DMS53 (cell line): ENCODE measurements around the gene RAI14.
"Not testable (repeated sequence)": the region's sequence is repeated elsewhere in the genome, so short reads cannot be mapped to it uniquely, and the experiment has no call there.

Experiments
- DNase-seq: peaks from one replicate; lab custom pipeline; 2025; lab: John Stamatoyannopoulos, UW

RAI14 gene

DNA sequence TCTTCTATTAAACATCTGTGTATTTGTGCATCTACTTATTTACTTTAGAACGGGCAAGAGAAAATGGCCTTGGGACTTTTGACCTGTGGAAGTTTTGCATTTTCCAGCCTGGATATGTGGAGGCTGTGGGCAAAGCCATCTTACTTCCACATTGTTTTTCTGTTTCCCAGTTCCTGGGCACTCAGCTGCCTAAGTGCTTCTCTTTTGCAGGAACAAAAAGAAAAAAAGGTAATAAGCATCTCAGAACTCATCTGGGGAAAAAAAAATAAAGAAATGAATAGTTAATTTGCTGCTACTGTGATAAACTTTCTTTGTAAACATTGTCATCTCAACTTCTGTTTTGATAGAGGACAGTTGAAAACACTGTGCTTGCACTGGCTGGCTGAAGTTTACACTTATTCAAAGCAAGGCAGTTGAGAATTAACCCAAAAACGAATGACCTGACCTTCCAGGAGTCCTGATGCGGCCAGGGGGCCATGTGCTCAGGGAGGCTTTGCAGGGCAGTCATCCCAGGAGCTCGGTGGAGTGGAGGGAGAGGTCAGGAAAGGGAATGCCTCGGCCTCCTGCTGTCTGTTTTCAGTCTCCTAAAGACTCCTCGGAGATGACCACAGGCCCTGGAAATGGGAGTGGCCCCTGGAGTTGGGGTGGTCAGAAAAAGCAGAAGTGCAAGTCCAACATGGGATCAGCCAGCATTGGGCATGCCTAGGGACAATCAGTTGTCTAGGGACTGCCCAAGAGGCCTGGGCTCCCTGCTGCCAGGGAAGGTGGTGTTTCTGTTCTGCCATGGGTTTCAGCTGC lies 75.5 kb downstream of the RAI14 start:
- DNase-seq: no peak

DNA sequence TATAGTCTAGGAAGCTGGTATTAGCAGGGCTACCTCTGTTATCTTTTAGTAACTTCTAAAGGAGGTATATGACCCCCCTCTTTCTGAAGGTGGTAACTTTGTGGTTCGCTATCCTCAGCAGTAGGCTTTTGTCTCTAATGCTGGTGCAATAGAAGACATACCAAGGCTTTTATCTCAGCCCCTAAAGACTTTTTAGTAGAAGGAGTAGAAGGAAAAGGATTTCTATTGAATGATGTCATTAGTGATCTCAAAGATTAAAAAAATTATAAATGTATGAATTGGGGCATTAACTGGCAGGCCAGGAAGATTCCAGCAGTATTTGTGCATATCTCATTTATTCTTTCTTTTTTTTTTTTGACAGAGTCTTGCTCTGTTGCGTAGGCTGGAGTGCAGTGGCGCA lies 78.2 kb downstream of the RAI14 start:
- DNase-seq: no peak

DNA sequence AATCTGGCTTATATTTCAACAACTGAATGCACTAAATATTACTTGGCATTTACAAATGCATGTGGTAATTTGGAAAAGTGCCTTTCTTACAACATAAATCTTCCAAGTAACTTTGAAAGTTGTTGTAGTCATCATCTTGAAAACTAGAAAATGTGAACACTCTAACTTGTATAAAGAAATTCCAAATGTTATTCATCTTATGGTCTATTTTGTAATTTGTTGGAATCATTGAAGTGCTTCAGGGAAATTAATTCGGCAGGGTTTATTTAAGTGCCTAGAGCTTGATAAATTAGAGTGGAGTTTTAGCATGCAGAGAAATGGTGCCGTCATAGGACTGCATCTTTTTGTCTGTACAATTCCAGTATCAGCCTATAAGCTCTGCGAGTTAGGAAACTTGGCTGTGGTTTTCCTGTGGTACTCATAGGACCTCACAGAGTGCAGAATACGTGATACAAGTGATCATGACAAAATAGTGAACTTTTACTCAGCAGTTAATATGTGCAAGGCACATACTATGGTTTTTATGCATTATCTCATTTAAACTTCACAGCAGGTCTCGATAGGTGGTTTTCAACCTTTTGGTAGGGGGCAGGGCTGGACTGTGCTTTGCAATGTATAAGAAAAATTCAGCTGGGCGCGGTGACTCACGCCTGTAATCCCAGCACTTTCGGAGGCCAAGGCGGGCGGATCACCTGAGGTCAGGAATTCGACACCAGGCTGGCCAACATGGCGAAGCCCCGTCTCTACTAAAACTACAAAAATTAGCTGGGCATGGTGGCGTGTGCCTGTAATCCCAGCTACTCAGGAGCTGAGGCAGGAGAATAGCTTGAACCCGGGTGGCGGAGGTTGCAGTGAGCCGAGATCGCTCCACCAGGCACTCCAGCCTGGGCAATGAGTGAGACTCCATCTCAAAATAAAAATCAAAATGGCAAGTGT lies 79.6 kb downstream of the RAI14 start:
- no peak for DNase-seq

DNA sequence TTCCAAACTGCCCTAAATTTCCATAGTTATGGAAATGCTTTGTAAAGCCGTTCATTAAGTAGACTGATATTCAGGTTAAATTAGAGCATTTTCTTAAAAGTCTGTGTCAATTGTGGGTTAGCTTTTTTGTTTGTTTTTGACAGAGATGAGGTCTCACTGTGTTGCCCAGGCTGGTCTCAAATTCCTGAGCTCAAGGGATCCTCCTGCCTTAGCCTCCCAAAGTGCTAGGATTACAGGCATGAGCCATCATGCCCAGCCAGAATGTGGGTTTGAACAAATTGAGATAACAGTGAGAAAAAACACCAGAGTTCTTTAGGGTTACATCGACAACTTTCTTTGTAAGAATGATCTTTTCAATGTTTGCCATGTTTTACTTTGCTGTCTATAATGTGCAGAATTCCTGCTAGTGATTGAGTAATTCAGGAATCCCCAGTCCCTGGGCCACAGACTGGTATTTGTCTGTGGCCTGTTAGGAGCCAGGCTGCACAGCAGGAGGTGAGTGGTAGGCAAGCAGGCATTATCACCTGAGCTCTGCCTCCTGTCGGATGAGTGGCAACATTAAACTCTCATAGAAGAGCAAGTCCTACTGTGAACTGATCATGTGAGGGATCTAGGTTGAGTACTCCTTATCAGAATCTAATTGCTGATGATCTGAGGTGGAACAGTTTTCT lies 80.5 kb downstream of the RAI14 start:
- no peak for DNase-seq

DNA sequence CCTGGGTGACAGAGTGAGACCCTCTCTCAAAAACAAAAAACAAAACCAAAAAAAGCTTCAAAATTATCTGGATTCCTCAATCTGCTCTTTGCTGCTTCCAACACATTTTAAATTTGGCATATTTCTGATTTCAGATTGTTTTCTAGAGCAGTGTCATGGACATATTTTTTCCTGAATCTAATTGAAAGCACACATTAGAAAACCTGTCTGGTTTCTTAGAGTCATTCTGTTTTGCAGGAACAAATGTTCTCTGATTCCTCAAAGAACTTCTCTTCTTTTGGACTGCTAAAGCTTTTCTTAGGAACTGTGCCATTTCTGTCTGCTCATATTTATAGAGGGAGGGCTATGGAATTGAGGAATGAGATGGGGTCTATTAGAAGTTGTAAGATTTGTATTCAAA lies 81.6 kb downstream of the RAI14 start:
- no peak for DNase-seq

DNA sequence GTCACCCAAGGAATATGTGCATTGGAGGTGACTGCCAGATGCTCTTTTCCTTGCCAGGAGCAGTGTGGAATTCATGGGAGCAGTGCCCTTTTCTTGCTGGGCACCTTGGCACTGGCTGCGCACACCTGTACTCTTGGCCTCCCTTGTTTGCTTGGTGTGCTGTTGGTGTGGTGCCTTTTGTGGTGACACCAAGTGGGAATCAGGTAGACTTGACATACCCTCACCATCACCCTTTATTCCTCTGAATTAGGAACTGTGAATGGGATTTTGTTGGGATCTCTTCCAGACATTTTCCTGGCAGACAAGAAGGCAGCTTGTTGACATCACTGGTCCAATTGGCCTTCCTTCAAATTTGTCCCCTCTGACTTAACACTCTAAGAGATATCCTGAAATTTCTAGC lies 82.3 kb downstream of the RAI14 start:
- no peak for DNase-seq

DNA sequence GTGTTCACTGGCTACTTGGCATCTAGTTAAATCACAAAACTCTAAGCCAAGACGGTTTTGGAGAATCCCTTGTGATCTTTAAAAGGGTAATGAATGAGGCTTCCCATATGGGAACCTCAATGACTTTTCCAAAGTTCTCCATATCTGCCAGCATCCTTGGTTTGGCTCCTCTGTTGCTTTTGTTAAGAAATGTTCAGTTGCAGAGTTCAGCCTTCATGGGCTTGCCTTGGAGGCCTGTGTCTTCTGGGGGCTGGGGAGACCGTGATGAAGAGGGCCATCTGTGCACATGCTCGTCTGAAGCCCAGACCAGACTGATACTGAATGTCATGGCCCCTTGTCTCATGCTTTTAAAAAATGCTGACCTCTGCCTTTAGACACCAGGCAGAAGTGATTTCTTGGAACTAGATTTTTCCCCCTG lies 84.3 kb downstream of the RAI14 start:
- no peak for DNase-seq

DNA sequence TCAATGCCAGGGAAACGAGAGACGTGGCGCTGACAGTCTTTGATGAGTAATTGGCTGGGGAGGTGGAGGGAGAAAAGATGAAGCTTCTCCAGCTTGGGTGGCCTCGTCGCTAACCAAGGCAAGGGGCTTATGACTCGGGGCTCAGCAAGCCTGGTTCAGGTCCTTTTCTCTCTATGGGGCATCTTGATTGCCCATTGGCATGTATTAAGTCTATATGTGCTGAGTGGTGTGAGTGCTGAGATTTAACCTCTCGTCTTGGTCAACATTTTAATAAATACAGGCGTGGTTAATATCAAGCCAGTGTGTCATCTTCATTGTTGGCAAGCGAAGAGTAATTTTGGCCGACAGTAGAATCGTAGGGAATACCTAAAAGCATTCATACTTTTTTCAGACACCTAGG lies 85.9 kb downstream of the RAI14 start:
- DNase-seq: no peak

DNA sequence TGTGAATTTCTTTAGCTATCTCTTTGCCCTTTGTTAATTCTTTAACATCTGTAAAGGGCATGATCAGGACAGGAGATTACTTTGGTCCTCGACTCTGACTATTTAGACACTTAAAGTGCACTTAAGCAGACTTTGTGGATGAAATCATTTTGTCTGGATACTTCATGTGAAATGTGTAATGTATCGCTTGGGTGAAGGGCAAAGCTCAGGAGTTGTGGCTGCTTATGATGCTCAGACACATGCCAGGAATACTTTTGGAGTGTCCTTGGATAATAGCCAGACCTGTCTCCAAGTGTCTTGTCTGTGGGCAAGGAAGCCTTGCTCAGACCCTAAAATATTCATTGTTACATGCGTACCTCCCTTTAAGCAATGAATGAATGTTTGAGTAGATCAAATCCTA lies 87.8 kb downstream of the RAI14 start:
- no peak for DNase-seq

DNA sequence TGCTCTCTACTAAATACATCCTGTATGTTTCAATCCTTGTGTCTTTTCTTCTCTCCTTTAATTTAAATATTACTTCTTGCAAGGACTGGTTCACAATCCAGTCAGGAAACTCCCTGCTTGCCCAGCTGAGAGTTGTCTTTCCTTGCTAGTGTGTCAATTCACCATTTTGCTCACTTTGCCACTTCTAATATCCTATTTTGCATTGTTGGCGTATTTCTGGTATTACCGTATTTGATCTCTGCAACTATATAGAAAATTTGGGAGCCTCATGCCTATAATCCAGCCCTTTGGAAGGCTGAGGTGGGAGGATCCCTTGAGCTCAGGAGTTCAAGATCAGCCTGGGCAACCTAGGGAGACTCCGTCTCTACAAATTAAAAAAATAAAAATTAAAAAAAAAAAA lies 92.3 kb downstream of the RAI14 start:
- DNase-seq: no peak

DNA sequence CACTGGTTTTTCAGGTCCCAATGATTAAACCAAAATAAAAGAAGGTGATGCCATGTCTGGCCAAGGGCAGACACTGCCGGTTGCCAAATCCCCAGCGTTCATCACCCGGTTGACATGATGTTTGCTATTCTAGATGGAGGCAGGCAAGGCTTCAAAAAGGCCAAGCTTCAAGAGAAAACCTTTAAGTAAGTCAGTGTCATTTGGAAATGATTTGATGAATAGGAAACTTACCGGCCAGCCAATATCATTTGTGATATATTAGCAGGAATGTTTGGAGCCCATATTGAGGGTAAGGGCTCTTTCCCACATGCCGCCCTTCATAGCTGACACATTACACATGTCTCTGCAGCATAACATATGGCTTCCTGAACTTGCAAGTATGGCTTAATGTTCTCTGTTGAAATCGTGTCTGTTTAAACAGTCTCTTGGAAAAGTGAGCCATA lies 93.3 kb downstream of the RAI14 start:
- DNase-seq: no peak

DNA sequence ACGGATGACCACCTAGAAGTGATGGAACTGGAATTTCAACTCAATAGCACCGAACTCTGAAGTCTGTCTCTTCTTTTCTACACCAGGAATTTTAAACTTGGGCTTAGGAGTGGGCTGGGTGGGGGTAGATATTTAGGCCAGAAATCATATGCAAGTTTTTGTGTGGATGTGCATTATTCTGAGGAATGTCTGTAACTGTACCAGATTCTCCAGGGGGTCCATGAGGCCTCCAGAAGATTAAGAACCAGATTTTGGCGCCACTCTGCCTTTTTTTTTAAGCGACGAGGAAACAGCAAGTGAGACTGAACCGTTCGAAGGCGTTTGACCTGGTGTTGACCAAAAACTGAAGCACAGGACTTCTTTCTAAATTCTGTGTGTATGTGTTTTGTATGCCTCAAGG lies 94.1 kb downstream of the RAI14 start:
- no peak for DNase-seq

DNA sequence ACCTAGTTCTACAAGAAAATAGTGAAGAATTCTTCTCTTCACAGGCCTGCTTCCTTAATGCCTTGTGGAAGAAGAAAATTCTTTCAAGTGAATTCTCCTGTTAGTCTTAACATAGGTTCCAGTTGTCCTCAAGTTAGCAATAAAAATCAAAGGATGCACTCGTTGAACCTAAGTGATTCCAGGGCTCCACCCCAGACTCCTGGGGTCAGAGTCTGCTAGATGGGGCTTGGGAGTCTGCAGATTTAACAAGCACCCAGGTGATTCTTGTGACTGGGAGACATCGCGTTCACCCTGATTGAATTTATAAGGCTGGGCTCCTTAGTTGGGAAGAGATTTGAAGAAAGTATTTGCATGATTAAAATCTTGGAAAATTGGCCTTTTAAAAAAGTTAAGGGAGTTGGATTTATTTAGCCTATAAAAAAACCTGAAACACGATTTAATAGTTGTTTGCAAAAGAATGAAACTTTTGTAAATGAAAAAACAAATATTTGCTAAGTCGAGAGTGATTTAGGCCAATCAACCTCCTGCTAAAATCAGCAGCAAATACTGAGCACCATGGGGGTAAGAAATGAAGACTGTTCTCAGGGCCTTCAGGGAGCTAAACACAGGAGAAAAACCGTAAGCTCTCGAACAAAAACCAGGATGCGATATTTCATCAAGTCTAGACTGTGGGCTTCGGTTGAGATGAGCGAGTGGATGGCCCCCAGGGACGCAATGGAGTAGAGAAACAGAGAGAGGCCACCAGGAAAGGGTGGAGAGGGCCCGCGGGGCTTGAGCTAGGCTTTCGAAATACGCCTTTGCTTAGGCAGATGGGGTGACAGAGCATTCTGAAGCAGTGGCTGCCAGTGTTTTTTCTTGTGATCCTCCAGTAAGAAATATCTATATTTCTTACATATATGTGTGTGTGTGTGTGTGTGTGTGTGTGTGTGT lies 95.9 kb downstream of the RAI14 start:
- DNase-seq: no peak

DNA sequence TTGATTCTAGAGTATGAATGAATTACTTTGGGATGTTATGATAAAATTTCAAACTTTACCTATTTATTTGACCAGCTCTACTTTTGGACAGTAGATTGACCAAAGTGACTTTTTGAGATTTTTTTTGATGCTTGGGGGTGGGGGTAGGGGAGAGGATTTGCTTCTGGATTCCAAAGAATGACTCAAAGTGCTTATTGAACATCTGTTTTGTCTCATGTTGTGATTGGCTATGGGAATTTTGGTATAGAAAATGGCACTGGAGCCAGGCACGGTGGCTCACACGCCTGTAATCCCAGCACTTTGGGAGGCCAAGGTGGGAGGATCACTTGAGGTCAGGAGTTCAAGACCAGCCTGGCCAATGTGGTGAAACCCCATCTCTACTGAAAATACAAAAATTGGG lies 97.1 kb downstream of the RAI14 start:
- DNase-seq: not testable (repeated sequence)

DNA sequence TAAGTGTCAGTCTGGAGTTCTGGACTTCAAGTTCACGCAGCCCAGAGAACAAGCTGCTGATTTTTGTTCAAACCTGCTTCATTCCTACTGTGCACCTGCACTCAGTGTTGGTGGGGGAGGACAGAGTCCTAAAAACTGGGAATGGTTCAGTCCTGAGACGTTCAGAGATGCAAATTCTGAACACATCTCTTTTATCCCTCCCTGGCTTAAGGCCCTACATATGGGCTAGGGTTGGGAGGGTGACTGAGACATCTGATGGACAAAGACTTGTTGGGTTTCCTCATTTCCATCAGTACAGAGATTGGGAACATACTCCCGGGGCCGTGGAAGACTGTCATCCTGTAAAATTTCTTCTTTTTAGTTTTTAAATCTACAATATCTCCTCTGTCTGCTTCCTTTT lies 99.8 kb downstream of the RAI14 start:
- DNase-seq: no peak

DNA sequence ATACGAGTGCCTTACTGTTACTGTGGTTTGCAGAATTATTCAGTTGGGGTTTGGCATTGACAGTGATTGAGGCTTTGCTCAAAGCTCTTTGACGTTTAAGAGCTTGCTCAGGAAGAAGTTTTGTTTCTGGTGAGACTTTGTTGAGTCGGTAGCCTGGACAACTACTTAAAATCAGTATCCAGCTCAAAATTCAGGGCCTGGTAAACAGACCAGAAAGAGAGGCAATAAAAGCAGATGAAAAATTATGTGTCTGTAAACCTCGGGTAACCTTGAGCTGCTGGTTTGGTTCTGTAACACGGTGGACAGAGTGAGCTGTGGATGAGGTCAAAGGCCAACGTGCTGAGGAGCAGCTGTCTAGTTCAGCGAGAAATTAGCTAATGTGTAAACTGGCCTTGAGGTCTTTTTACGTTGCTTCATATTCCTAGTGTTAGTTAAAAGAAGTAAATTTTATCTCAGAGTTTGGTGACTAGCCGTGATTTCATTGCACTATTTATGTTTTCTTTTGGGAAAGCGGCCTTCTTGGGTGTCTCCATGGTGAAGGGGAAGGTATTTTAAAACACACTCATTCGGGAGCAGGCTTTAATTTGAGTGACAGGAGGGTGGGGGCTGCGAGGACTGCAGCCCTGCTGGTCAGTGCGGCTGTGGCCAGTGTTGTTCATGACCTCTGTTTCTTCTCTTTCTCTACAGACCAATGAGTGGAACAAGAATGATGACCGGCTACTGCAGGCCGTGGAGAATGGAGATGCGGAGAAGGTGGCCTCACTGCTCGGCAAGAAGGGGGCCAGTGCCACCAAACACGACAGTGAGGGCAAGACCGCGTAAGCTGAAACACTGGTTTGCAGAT lies 100.9 kb downstream of the RAI14 start:
- peak; percentile 3 for DNase-seq

DNA sequence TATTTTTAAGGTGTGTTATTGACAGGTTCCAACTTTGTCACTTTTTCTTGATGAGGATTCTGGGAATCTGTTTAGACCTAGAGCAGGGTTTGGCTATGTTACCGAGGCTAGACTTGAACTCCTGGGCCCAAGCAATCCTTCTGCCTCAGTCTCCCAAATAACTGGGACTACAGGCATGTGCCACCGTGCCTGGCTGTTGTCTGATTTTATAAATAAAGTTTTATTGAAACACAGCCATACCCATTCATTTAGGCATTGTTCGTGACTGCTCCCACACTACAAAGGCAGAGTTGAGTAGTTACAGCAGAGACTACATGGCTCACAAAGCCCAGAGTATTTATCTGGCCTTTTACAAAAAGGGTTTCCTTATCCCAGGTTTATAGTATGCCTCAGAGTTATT lies 102.4 kb downstream of the RAI14 start:
- DNase-seq: no peak

DNA sequence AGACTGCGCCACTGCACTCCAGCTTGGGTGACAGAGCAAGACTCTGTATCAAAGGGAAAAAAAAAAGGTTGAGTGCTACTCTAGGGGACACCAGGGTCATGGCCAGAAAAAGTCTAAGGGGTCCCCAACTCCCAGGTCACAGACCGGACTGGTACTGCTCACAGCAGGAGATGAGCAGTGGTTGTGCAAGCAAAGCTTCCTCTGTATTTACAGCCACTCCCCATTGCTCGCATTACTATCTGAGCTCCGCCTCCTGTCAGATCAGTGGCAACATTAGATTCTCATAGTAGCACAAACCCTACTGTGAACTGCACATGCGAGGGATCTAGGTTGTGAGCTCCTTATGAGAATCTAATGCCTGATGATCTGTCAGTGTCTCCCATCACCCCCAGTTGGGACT lies 103.1 kb downstream of the RAI14 start:
- not testable (repeated sequence) for DNase-seq

DNA sequence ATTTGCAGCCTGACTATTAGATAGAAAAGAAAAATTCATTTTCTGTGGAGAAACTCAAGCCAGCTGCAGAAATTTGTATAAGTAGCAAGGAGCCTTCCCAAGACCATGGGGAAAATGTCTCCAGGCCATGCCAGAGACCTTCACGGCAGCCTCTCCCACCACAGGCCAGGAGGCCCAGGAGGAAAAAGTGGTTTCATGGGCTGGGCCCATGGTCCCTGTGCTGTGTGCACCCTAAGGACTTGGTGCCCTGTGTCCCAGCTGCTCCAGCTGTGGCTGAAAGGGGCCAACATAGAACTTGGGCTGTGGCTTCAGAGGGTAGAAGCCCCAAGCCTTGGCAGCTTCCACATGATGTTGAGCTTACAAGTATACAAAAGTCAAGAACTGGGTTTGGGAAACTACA lies 109.5 kb downstream of the RAI14 start:
- DNase-seq: no peak

DNA sequence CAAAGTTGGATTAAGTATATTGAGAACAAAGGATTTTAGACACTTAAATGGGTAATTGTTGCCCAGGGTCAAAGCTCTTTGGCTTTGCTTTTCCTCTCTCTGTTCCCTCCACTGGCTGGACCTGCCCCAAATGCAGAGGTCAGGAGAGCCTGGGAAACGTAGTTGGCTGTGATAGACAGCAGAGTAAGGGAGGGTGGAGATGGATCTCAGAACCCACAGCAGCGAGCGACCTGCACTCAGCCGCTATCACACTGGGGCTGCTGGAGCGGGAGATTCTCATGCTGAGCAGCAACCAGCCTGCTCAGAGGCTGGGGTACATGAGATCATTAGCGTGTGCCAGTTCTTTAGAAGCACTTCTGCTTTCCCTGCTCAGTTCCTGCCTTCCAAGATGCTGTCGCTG lies 111.1 kb downstream of the RAI14 start:
- DNase-seq: no peak

DNA sequence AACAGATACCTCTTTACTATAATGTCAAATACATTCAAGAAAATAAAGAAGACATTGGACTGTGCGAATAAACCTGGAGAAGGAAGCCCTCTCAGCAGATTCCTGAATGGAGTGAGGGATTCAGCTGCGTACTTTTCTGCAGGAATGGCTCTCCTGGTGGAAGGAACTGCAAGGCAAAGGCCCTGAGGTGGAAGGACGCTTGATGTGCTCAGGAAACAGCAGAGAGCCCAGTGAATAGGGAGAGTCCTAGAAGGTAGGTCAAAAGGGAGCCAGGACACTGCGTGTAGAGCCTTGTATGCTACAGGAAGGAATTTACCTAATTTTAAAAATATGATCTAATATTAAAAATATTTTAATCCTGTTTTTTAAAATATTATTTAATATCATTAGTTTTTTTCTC lies 114.4 kb downstream of the RAI14 start:
- no peak for DNase-seq
